HCT116 (cell line): ENCODE measurements around the gene NASP. TPM values are rescaled to one million over a fixed set of nuclear protein-coding genes. Genes with fewer than 3 reads are reported as not detected.

Experiments used
- ATAC-seq: fragments of 200-7000 bp; cut with Tn5 transposase; 2 replicates; pipeline ENCODE4 v1.9.1; 2020; ENCODE audit warnings: mild to moderate bottlenecking, moderate library complexity
- BruUV-seq: library from RNA; stranded (reverse); fragments of 400-500 nt; replicated peaks from 2 replicates; lab custom pipeline; 2021; lab: Mats Ljungman, UMichigan
- CTCF ChIA-PET: fragments of 300-600 bp; sonication (Branson Sonifier 250); formaldehyde crosslinking; loops from one replicate; lab custom pipeline; 2021; ENCODE audit warnings: antibody characterized with exemption; lab: Charles Lee
- POLR2A ChIA-PET: fragments of 300-600, 350-600 bp; sonication (Branson Sonifier 250); formaldehyde crosslinking; loops from one replicate; lab custom pipeline; 2021; ENCODE audit warnings: antibody characterized with exemption; lab: Charles Lee
- RAD21 ChIA-PET, 2 experiments: fragments of 300-600 bp; sonication (Branson Sonifier 250); formaldehyde crosslinking; loops; one replicate each; lab custom pipeline; 2023; ENCODE audit warnings: low total read pairs in 2 of 2; ENCODE audit not compliant: uncharacterized antibody in 2 of 2, unreplicated experiment in 2 of 2, low non-redundant PET in 1 of 2; lab: Charles Lee
- DNase-seq: peaks from one replicate; pipeline ENCODE4 v3.0.0-alpha.2; 2010; ENCODE audit warnings: low read depth, low spot score
- H2AFZ ChIP-seq: fragments of 200-600 bp; shearing (Covaris generic), sonication (generic); 2 replicates; pipeline ENCODE4 v1.6.1; 2017; ENCODE audit warnings: low read depth, mixed run types, mixed read lengths, antibody characterized with exemption, low read length; ENCODE audit not compliant: poor library complexity, severe bottlenecking
- H3K27ac ChIP-seq: 2 replicates; pipeline ENCODE4 v1.5.1; 2012; ENCODE audit warnings: low read depth, low read length
- H3K27me3 ChIP-seq: fragments of 200-600 bp; sonication (generic); 2 replicates; pipeline ENCODE4 v1.6.1; 2016; ENCODE audit warnings: mixed run types, low read length, mixed read lengths; ENCODE audit not compliant: insufficient read depth
- H3K36me3 ChIP-seq, 2 experiments: fragments of 200-500 bp in 1 of 2; fragments of 200-600 bp in 1 of 2; sonication (Bioruptor generic) in 1 of 2; sonication (generic) in 1 of 2; 2 replicates each; pipeline versions ENCODE4 v1.5.1 to v1.6.1; 2014 to 2016; ENCODE audit warnings: low read length in 2 of 2, inconsistent platforms in 1 of 2, mixed read lengths in 1 of 2, mixed run types in 1 of 2; ENCODE audit not compliant: insufficient read depth in 2 of 2, control insufficient read depth in 1 of 2
- H3K4me1 ChIP-seq, 2 experiments: fragments of 200-600 bp in 1 of 2; sonication (generic) in 1 of 2; 2 replicates each; pipeline versions ENCODE4 v1.5.1 to v1.6.1; 2012 to 2017; ENCODE audit warnings: low read length in 2 of 2, inconsistent platforms in 1 of 2, mild to moderate bottlenecking in 1 of 2, mixed read lengths in 1 of 2, mixed run types in 1 of 2, moderate library complexity in 1 of 2; ENCODE audit not compliant: insufficient read depth in 2 of 2, control insufficient read depth in 1 of 2
- H3K4me2 ChIP-seq: fragments of 200-600 bp; sonication (generic); 2 replicates; pipeline ENCODE4 v1.6.1; 2017; ENCODE audit warnings: mixed run types, low read length, mixed read lengths
- H3K4me3 ChIP-seq, 2 experiments: fragments of 200-600 bp in 1 of 2; sonication (generic) in 1 of 2; replicated peaks in 1 of 2; 2 replicates each; pipeline ENCODE4 v1.5.1; 2011 to 2016; ENCODE audit warnings: low read length in 2 of 2, control low read depth in 1 of 2, low read depth in 1 of 2, mild to moderate bottlenecking in 1 of 2, mixed read lengths in 1 of 2, mixed run types in 1 of 2
- H3K79me2 ChIP-seq: fragments of 200-600 bp; sonication (generic); 2 replicates; pipeline ENCODE4 v1.6.1; 2017; ENCODE audit warnings: mild to moderate bottlenecking, mixed run types, low read length, moderate library complexity, mixed read lengths; ENCODE audit not compliant: insufficient read depth
- H3K9ac ChIP-seq: fragments of 200-600 bp; sonication (generic); 2 replicates; pipeline ENCODE4 v1.6.1; 2016; ENCODE audit warnings: low read length, mixed read lengths
- H3K9me2 ChIP-seq: fragments of 200-600 bp; sonication (generic), shearing (Covaris generic); 2 replicates; pipeline ENCODE4 v1.6.1; 2017; ENCODE audit warnings: mixed run types, mild to moderate bottlenecking, moderate library complexity; ENCODE audit not compliant: insufficient read depth
- H3K9me3 ChIP-seq, 2 experiments: fragments of 200-500 bp in 1 of 2; fragments of 200-600 bp in 1 of 2; sonication (Bioruptor generic) in 1 of 2; sonication (generic) in 1 of 2; 2 replicates each; pipeline ENCODE4 v1.6.1; 2014 to 2017; ENCODE audit warnings: low read length in 2 of 2, mixed read lengths in 2 of 2, inconsistent platforms in 1 of 2, low read depth in 1 of 2, mild to moderate bottlenecking in 1 of 2, mixed run types in 1 of 2, moderate library complexity in 1 of 2; ENCODE audit not compliant: control insufficient read depth in 1 of 2, insufficient read depth in 1 of 2
- H4K20me1 ChIP-seq: fragments of 200-600 bp; sonication (generic), shearing (Covaris generic); 2 replicates; pipeline ENCODE4 v1.6.1; 2017; ENCODE audit warnings: mixed run types, mild to moderate bottlenecking, moderate library complexity; ENCODE audit not compliant: insufficient read depth
- CBX3 ChIP-seq: IDR thresholded peaks from 2 replicates; pipeline ENCODE4 v1.6.1; 2012; ENCODE audit warnings: low read depth
- CEBPB ChIP-seq: IDR thresholded peaks from 2 replicates; pipeline ENCODE4 v1.6.1; 2012; ENCODE audit warnings: low read depth
- EGR1 ChIP-seq: IDR thresholded peaks from 2 replicates; pipeline ENCODE4 v1.6.1; 2012; ENCODE audit warnings: low read depth
- ELF1 ChIP-seq: IDR thresholded peaks from 2 replicates; pipeline ENCODE4 v1.6.1; 2012; ENCODE audit warnings: low read depth, borderline replicate concordance
- EZH2 ChIP-seq: fragments of 200-600 bp; sonication (generic); IDR thresholded peaks from 2 replicates; pipeline ENCODE4 v1.6.1; 2017; ENCODE audit warnings: antibody characterized with exemption, mixed run types
- JUND ChIP-seq: IDR thresholded peaks from 2 replicates; pipeline ENCODE4 v1.6.1; 2012
- MAX ChIP-seq: IDR thresholded peaks from 2 replicates; pipeline ENCODE4 v1.6.1; 2012
- RAD21 ChIP-seq: IDR thresholded peaks from 2 replicates; pipeline ENCODE4 v1.6.1; 2012; ENCODE audit warnings: low read depth, mild to moderate bottlenecking
- SIN3A ChIP-seq: IDR thresholded peaks from 2 replicates; pipeline ENCODE4 v1.6.1; 2012; ENCODE audit warnings: low read depth
- SRF ChIP-seq: IDR thresholded peaks from 2 replicates; pipeline ENCODE4 v1.6.1; 2012; ENCODE audit warnings: low read depth
- TCF7L2 ChIP-seq: IDR thresholded peaks from 2 replicates; pipeline ENCODE4 v1.7.0; 2011; ENCODE audit warnings: borderline replicate concordance, inconsistent platforms; ENCODE audit not compliant: insufficient read depth, insufficient read length; ENCODE audit errors: extremely low read depth
- YY1 ChIP-seq: IDR thresholded peaks from 2 replicates; pipeline ENCODE4 v1.6.1; 2011; ENCODE audit warnings: low read length, low read depth, moderate library complexity, mild to moderate bottlenecking; ENCODE audit not compliant: insufficient replicate concordance; ENCODE audit errors: extremely low read depth
- ZBTB33 ChIP-seq: IDR thresholded peaks from 2 replicates; pipeline ENCODE4 v1.6.1; 2011; ENCODE audit warnings: mild to moderate bottlenecking, low read length, moderate library complexity; ENCODE audit not compliant: insufficient replicate concordance; ENCODE audit errors: extremely low read depth
- ZFX ChIP-seq: fragments of 450-650 bp; IDR thresholded peaks from 2 replicates; pipeline ENCODE4 v1.6.1; 2017
- ZNF274 ChIP-seq: fragments of 200-500 bp; sonication (Bioruptor generic); IDR thresholded peaks from 2 replicates; pipeline ENCODE4 v1.6.1; 2014; ENCODE audit warnings: mild to moderate bottlenecking, low read depth, low read length, inconsistent platforms
- intact Hi-C: fragments of 100-400 bp; cut with micrococcal nuclease; formaldehyde crosslinking; loops from 2 replicates; pipeline ENCODE4 v1.10.0; 2022
- total RNA-seq: library from RNA; stranded (reverse); gene quantifications from one replicate; pipeline ENCODE4 v1.2.1, GENCODE V29; 2021; ENCODE audit not compliant: unreplicated experiment
- TF ChIP-seq, protein P1 (sequence below): IDR thresholded peaks from 2 replicates; pipeline ENCODE4 v1.6.1; 2012; ENCODE audit warnings: low read depth
- TF ChIP-seq, protein P2 (sequence below): IDR thresholded peaks from 2 replicates; pipeline ENCODE4 v1.6.1; 2012
- TF ChIP-seq, protein P3 (sequence below), 3 experiments: fragments of 200-600 bp in 1 of 3; sonication (generic) in 1 of 3; IDR thresholded peaks in 2 of 3; conservative IDR thresholded peaks in 1 of 3; 2 replicates each; pipeline ENCODE4 v1.5.1; 2012 to 2017; ENCODE audit warnings: low read depth in 2 of 3, low read length in 2 of 3, antibody characterized with exemption in 1 of 3, borderline replicate concordance in 1 of 3, control low read depth in 1 of 3, mild to moderate bottlenecking in 1 of 3, mixed read lengths in 1 of 3, mixed run types in 1 of 3, moderate library complexity in 1 of 3; ENCODE audit not compliant: insufficient read depth in 1 of 3

The NASP gene
- total RNA-seq, 1 experiment from 2014 or later = 185 TPM

GRCh38 chr1:45654540-45655280 is 70.9 kb downstream of the NASP start:
- Histone ChIP-seq H3K4me1 (no peaks in the 10 kb centered on the region), H3K27me3 (no peaks in the 10 kb centered on the region), H3K79me2 (peaks cover 41% of the 10 kb centered on the region), H4K20me1 (no peaks in the 10 kb centered on the region), H3K27ac (no peak overlapping the region), H3K4me2 (no peak overlapping the region), H2AFZ (no peak overlapping the region), H3K9me3 (no peaks in the 10 kb centered on the region), H3K4me3 (no peak overlapping the region), H3K36me3 (peaks cover 63 to 74% of the 10 kb centered on the region in 2 experiments), H3K9me2 (no peaks in the 10 kb centered on the region), H3K9ac (no peak overlapping the region)
- ChIA-PET POLR2A (no interaction called here), CTCF (no interaction called here), RAD21 (no interaction called here)
- TF ChIP-seq, protein P1, sequence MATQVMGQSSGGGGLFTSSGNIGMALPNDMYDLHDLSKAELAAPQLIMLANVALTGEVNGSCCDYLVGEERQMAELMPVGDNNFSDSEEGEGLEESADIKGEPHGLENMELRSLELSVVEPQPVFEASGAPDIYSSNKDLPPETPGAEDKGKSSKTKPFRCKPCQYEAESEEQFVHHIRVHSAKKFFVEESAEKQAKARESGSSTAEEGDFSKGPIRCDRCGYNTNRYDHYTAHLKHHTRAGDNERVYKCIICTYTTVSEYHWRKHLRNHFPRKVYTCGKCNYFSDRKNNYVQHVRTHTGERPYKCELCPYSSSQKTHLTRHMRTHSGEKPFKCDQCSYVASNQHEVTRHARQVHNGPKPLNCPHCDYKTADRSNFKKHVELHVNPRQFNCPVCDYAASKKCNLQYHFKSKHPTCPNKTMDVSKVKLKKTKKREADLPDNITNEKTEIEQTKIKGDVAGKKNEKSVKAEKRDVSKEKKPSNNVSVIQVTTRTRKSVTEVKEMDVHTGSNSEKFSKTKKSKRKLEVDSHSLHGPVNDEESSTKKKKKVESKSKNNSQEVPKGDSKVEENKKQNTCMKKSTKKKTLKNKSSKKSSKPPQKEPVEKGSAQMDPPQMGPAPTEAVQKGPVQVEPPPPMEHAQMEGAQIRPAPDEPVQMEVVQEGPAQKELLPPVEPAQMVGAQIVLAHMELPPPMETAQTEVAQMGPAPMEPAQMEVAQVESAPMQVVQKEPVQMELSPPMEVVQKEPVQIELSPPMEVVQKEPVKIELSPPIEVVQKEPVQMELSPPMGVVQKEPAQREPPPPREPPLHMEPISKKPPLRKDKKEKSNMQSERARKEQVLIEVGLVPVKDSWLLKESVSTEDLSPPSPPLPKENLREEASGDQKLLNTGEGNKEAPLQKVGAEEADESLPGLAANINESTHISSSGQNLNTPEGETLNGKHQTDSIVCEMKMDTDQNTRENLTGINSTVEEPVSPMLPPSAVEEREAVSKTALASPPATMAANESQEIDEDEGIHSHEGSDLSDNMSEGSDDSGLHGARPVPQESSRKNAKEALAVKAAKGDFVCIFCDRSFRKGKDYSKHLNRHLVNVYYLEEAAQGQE = no peak
- TF ChIP-seq, protein P2, sequence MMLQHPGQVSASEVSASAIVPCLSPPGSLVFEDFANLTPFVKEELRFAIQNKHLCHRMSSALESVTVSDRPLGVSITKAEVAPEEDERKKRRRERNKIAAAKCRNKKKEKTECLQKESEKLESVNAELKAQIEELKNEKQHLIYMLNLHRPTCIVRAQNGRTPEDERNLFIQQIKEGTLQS = no peak
- no peak for TF ChIP-seq SRF
- no peak for TF ChIP-seq ZNF274
- TF ChIP-seq ELF1 = no peak
- TF ChIP-seq JUND = no peak
- no peak for TF ChIP-seq CEBPB
- TF ChIP-seq ZFX = no peak
- no peak for TF ChIP-seq SIN3A
- TF ChIP-seq EGR1 = no peak
- no peak for TF ChIP-seq EZH2
- TF ChIP-seq, protein P3, sequence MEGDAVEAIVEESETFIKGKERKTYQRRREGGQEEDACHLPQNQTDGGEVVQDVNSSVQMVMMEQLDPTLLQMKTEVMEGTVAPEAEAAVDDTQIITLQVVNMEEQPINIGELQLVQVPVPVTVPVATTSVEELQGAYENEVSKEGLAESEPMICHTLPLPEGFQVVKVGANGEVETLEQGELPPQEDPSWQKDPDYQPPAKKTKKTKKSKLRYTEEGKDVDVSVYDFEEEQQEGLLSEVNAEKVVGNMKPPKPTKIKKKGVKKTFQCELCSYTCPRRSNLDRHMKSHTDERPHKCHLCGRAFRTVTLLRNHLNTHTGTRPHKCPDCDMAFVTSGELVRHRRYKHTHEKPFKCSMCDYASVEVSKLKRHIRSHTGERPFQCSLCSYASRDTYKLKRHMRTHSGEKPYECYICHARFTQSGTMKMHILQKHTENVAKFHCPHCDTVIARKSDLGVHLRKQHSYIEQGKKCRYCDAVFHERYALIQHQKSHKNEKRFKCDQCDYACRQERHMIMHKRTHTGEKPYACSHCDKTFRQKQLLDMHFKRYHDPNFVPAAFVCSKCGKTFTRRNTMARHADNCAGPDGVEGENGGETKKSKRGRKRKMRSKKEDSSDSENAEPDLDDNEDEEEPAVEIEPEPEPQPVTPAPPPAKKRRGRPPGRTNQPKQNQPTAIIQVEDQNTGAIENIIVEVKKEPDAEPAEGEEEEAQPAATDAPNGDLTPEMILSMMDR (IDR thresholded peaks at IDR 0.05 in 2 of 3, conservative IDR thresholded peaks at IDR 0.05 in 1 of 3; ENCODE audit: borderline replicate concordance in 1 of 3, insufficient read depth in 1 of 3, low read depth in 2 of 3, low read length in 2 of 3) = no peak
- TF ChIP-seq RAD21 = no peak
- no peak for TF ChIP-seq MAX
- no peak for TF ChIP-seq ZBTB33
- no peak for TF ChIP-seq TCF7L2
- TF ChIP-seq CBX3 = no peak
- no peak for TF ChIP-seq YY1
- no TSS peak for BruUV-seq
- ATAC-seq (no peak), DNase-seq (no peak)
- intact Hi-C loops = no loop called here
